D721Med (cell line): Measurements from ENCODE around the gene MAEL.

Source experiments
- DNase-seq: peaks from one replicate; pipeline ENCODE4 v3.0.0; 2011; ENCODE audit warnings: low spot score; ENCODE audit not compliant: insufficient read length
- FAIRE-seq: peaks from 2 replicates; lab custom pipeline; 2011; peaks lifted over from hg19 to GRCh38; lab: Jason Lieb, UNC
- TF ChIP-seq, protein P1 (sequence below): IDR thresholded peaks from 2 replicates; pipeline ENCODE4 v1.5.1; 2012; ENCODE audit warnings: mild to moderate bottlenecking, control low read depth; ENCODE audit not compliant: insufficient read depth; ENCODE audit errors: missing control alignments

The MAEL gene

DNA sequence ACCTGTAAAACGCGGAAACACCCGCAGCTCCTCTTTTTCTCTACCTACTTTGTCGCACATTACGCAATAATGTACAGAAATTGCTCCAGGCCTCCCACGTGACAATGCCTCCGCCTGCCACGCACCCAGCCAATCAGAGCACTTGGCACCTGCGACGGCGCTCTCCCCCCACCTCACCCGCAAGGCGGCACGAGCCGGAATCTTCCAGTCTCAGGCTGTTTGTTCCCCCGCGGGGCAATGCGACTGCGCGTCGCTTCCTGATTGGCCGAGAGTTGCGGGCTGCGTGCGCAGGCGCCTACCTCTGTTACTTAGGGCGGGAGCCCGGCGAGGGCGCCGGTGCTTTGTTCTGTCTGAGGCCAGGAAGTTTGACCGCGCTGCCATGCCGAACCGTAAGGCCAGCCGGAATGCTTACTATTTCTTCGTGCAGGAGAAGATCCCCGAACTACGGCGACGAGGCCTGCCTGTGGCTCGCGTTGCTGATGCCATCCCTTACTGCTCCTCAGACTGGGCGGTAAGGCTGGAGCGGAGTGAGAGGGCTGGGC is at the start of gene MAEL:
MAEL (plus strand) TSS at position 307 of the 542 bp plus-strand sequence; CDS start at position 380, 73 bp downstream.
- no peak for FAIRE-seq
- TF ChIP-seq, protein P1, sequence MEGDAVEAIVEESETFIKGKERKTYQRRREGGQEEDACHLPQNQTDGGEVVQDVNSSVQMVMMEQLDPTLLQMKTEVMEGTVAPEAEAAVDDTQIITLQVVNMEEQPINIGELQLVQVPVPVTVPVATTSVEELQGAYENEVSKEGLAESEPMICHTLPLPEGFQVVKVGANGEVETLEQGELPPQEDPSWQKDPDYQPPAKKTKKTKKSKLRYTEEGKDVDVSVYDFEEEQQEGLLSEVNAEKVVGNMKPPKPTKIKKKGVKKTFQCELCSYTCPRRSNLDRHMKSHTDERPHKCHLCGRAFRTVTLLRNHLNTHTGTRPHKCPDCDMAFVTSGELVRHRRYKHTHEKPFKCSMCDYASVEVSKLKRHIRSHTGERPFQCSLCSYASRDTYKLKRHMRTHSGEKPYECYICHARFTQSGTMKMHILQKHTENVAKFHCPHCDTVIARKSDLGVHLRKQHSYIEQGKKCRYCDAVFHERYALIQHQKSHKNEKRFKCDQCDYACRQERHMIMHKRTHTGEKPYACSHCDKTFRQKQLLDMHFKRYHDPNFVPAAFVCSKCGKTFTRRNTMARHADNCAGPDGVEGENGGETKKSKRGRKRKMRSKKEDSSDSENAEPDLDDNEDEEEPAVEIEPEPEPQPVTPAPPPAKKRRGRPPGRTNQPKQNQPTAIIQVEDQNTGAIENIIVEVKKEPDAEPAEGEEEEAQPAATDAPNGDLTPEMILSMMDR = no peak
- DNase-seq = no peak

DNA sequence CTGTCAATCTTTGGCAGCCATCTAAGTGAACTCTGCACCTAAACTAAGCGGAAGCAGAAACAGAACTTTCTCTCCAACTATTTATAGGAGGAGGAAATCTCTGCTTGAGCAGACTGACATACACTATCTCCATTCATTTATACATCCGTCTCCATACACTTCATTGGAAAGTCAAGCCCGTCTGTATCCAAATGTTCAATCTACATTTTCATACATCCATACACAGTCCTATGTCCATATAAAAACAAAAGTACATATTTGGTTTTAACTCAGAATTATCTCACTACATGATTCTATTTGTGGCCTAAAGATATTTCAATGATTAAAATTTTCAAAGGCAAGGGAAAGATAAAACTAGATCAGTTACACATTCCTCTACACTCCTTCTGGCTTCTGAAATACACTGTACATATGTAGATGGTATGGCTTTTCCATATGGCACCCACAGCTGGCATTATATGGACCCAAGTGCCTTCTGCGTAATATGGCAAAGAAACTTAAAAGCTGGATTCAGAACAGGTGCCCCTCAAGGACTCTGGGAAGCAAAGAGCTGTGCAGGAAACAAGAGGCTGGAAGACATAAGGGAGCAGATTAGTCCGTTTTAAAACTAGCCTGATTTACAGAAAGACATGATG is 49.2 kb upstream of the MAEL start:
- no peak for FAIRE-seq
- TF ChIP-seq, protein P1 = no peak
- no peak for DNase-seq

DNA sequence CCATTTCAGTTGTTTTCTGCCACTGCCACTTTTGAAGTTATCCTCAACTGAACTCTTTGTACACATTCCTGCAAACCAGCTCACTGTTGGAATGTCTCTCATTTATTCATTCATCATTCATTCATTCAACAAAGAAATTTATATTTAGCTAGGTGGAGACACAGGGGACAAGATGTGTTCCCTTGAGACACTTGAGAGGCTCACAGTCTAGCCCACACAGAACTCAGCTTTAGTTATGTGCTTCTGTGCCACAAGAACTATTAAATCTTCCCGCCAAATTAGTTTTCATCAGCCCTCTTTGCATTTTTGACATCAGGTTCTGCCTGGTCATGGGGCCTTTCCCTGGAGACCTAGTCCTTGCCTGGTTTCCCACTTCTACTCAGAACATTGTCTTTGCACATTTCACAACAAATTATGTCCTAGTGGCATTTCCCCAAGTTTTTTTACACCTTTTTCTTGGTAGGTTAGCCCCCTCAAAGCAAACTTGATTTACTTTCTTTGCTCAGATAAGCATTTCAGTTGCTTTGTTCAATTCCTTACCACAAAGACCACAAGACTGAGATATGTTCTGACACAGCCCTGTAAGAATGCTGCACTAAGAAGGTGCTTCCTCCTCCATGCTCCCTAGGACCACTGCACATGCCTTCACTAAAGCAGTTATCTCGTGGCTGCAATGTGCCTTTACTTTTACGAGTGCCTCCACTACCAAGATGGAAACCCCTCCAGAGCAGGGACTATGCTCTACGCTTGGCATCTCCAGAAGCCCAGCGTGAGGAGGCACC is 44.7 kb upstream of the MAEL start:
- FAIRE-seq = no peak
- DNase-seq = no peak
- TF ChIP-seq, protein P1 = no peak

DNA sequence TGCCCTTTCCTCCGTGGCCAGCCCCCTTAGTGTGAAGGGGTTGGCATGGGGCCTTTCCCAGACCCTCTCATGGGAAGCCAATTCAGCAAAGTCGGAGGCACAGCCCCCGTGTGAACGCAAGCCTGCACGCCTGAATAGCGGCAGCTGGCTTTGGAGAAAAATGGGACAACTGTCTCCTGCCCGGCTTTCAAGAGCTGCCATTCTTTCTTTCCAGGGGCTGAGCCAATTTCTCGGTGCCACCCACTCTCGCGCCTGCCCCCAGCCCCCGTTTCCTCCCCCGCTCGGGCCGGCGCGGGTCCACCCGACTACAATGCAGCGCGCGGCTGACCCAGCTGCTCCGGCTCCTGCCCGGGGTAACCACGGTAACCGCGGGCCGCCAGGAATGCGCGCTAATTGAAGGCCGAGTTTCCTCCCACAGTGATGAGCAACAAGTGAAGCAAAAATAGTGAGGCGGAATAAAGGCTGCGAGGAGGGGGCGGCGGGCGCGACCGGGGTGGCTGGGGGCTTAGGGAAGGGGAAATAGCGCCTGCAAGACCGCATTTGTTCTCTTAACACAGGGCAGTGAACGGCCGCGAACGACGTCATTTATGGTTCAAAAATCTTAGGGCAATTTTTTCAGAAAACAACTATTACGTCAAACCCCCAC is 41.6 kb upstream of the MAEL start:
- TF ChIP-seq, protein P1 = no peak
- FAIRE-seq (no peak), DNase-seq (no peak)

DNA sequence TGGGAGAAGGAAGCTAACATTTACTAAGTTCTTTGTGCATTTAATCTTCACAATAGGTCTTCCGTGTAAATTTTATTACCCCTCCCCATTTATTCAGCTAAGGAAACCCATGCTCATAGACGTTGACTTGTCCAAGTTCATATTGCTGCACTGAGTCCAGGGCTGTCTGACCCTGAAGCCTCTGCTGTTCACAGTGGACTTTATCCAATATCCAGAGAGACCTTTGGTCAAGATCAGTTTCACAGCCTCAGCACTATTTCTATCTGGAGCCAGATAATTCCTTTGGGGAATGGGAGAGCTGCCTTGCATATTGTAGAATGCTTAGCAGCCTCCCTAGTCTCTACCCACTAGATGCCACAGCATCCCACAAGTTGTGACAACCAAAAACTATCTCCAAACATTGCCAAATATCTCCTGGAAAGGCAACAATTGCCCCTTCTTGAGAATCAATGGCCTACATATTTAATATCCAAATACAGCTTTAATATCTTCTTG is 40.2 kb upstream of the MAEL start:
- TF ChIP-seq, protein P1 = no peak
- no peak for DNase-seq
- no peak for FAIRE-seq

DNA sequence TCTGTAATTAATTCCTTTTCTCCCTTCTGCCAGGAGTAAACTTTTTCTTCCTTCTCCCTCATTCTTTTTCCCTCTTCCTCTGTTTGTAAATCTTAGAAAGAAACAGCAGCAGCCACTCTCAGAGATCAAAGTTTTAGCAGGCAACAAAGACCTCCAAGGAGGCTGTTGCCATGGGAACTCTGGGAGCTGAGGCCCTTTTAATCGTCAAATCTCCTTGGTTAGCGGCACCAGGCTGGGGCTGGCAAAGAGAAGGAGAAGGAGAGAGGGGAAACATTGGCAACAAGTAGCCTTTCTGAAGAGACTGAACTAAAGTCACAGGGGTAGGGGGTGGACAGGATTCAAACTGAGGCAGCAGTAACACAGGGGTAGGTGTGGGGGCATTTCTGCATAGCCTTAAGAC is 38.9 kb upstream of the MAEL start:
- TF ChIP-seq, protein P1 = no peak
- FAIRE-seq (no peak), DNase-seq (no peak)
